ENCODE data around the gene TNRC6C.
A peak's percentile ranks its signal among the peaks of the same experiment; 100 is the strongest.

Gene TNRC6C

DNA sequence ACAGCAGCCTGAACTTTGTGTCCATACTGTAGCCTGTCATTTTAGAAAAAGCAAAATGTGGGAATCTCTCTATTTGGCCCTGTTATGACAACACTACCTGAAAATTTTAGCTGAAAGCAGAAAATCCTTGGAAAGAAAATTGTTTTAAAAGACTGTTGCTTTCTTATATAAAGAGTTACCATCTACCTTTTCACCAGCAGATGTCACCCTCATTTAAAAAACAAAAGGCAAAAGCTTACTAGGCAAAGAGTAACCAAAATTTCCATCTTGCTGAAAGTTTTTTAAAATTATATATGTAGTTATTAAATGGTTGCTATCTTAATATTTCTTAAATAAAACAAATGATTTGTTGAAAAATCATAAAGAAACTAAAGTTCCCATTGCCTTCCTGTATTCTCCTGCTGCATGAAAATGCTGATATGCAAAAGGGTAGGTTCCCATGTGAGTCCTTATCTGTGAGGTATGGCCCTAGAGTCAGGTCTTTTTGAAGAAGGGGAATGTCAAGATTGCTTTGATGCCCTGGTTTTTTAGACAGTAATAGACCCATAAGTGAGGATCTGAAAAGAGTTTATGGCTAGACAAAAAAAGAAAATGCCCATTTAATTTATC, 61.0 kb downstream of the TNRC6C start:
- TF ChIP-seq, protein P1, sequence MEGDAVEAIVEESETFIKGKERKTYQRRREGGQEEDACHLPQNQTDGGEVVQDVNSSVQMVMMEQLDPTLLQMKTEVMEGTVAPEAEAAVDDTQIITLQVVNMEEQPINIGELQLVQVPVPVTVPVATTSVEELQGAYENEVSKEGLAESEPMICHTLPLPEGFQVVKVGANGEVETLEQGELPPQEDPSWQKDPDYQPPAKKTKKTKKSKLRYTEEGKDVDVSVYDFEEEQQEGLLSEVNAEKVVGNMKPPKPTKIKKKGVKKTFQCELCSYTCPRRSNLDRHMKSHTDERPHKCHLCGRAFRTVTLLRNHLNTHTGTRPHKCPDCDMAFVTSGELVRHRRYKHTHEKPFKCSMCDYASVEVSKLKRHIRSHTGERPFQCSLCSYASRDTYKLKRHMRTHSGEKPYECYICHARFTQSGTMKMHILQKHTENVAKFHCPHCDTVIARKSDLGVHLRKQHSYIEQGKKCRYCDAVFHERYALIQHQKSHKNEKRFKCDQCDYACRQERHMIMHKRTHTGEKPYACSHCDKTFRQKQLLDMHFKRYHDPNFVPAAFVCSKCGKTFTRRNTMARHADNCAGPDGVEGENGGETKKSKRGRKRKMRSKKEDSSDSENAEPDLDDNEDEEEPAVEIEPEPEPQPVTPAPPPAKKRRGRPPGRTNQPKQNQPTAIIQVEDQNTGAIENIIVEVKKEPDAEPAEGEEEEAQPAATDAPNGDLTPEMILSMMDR (IDR thresholded peaks at IDR 0.05; ENCODE audit: low read depth, low read length): peak; percentile 54
- no peak overlapping the region for H3K4me3 ChIP-seq (ENCODE audit: low read depth, low read length)
- DNase-seq (ENCODE audit: low read depth, low spot score): peak; percentile 66
- in situ Hi-C loops (cut with HindIII; ENCODE audit: low sequenced_read_pairs): no loop called here

DNA sequence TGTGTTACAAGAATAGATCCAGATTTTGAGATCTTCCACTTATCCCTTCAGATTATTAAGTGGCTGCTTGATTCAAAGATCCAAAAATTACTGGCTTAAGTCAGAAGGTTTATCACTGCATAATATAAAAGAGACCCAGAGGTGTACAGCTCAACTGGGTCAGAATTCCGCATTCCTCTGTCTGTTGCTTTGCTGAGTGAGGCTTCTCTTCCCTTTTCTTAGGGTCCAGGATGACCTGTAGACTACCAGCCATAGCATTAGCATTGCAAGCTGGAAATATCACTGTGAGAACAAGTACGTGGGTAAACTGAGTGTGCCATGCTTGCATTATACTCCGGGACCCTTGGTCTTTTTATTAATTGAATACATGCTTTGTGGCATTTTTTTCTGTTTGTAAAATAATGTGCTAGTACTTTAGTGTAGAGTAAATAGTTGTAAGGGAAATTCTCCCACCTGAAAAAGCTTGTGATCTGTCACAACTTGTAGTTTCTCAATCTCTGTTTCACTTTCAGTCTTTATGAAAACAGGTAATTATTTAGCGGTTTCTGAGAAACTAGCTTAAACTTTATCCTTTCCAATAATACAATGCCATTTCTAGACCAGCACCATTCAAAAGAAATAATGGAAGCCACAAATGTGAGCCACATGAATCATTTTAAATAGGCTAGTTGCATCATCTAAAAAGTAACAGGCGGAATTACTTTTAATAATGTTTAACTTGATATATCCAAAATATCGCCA, 61.6 kb downstream of the TNRC6C start:
- DNase-seq (ENCODE audit: low read depth, low spot score): no peak
- in situ Hi-C loops (cut with HindIII; ENCODE audit: low sequenced_read_pairs): no loop called here
- TF ChIP-seq, protein P1 (IDR thresholded peaks at IDR 0.05; ENCODE audit: low read depth, low read length): no peak
- no peak overlapping the region for H3K4me3 ChIP-seq (ENCODE audit: low read depth, low read length)

- in situ Hi-C loops (cut with HindIII; ENCODE audit: low sequenced_read_pairs): no loop called here
- TF ChIP-seq, protein P1 (IDR thresholded peaks at IDR 0.05; ENCODE audit: low read depth, low read length): no peak
- H3K4me3 ChIP-seq (ENCODE audit: low read depth, low read length): no peak overlapping the region
- no peak for DNase-seq (ENCODE audit: low read depth, low spot score)
These were observed 62.2 kb downstream of the TNRC6C start for GRCh38 chr17:78020717-78021108.

DNA sequence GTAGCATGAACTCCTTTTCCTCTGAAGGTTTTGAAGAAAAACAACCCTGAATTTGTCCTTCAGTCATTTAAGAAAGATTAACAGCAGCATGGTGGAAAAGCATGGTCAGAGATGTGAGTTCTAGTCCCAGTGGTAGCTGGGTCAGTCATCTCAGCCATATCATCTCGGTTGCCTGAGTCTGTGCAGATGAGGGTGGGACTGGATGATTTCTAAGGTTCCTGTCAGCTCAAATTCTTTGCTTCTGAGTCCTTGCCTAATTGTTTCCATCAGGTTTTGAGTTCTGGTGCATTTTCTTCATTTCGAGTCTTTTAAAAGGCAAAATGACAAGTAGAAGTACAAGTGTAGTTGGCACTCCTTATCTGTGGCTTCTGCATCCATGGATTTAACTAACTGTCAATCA, 63.9 kb downstream of the TNRC6C start:
- TF ChIP-seq, protein P1 (IDR thresholded peaks at IDR 0.05; ENCODE audit: low read depth, low read length): no peak
- no peak for DNase-seq (ENCODE audit: low read depth, low spot score)
- no peak overlapping the region for H3K4me3 ChIP-seq (ENCODE audit: low read depth, low read length)
- in situ Hi-C loops (cut with HindIII; ENCODE audit: low sequenced_read_pairs): no loop called here

- no peak for DNase-seq (ENCODE audit: low read depth, low spot score)
- in situ Hi-C loops (cut with HindIII; ENCODE audit: low sequenced_read_pairs): no loop called here
- H3K4me3 ChIP-seq (ENCODE audit: low read depth, low read length): no peak overlapping the region
- TF ChIP-seq, protein P1 (IDR thresholded peaks at IDR 0.05; ENCODE audit: low read depth, low read length): no peak
These were observed 64.5 kb downstream of the TNRC6C start for GRCh38 chr17:78023042-78023441.

DNA sequence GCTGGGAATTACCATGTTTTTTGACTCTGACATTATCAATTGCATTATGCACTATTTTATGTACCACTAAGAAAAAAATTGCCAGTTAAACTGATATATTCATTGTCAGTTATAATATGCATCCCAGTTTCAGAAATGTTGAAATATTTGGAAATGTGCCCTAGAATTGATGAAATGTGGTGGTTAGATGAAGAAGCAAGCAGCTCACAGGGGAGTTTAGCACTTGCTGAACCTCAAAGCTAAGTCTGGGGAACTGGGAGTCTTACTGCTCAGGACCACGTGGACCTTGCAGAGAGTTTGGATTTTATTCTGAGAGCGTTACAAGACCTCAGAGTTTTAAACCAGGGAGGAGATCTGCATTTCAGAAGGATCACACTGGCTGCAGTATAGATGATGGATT, 67.9 kb downstream of the TNRC6C start:
- TF ChIP-seq, protein P1 (IDR thresholded peaks at IDR 0.05; ENCODE audit: low read depth, low read length): no peak
- H3K4me3 ChIP-seq (ENCODE audit: low read depth, low read length): no peak overlapping the region
- DNase-seq (ENCODE audit: low read depth, low spot score): no peak
- in situ Hi-C loops (cut with HindIII; ENCODE audit: low sequenced_read_pairs): no loop called here
